IMR-90 (cell line): ENCODE measurements around the gene RIC8B.

Experiments used
- CEBPB ChIP-seq: IDR thresholded peaks from 2 replicates; pipeline ENCODE4 v1.6.1; 2012; ENCODE audit warnings: low read depth, low read length, improper control_type of control experiment
- POLR2A ChIP-seq: IDR thresholded peaks from 2 replicates; pipeline ENCODE4 v1.6.1; 2012; ENCODE audit warnings: mild to moderate bottlenecking, low read depth, low read length
- RAD21 ChIP-seq: IDR thresholded peaks from 2 replicates; pipeline ENCODE4 v1.6.1; 2012; ENCODE audit warnings: low read length, improper control_type of control experiment
- RFX5 ChIP-seq: IDR thresholded peaks from 2 replicates; pipeline ENCODE4 v1.8.0; 2012; ENCODE audit warnings: low read depth, mild to moderate bottlenecking, low read length, moderate library complexity
- SMC3 ChIP-seq: fragments of 150-350 bp; IDR thresholded peaks from 2 replicates; pipeline ENCODE4 v1.6.1; 2016; ENCODE audit warnings: low read depth, mild to moderate bottlenecking, antibody characterized with exemption, low read length, moderate library complexity
- TF ChIP-seq, protein P1 (sequence below): conservative IDR thresholded peaks from 2 replicates; pipeline ENCODE4 v1.5.1; 2012; ENCODE audit warnings: mild to moderate bottlenecking, low read depth, low read length, improper control_type of control experiment

DNA sequence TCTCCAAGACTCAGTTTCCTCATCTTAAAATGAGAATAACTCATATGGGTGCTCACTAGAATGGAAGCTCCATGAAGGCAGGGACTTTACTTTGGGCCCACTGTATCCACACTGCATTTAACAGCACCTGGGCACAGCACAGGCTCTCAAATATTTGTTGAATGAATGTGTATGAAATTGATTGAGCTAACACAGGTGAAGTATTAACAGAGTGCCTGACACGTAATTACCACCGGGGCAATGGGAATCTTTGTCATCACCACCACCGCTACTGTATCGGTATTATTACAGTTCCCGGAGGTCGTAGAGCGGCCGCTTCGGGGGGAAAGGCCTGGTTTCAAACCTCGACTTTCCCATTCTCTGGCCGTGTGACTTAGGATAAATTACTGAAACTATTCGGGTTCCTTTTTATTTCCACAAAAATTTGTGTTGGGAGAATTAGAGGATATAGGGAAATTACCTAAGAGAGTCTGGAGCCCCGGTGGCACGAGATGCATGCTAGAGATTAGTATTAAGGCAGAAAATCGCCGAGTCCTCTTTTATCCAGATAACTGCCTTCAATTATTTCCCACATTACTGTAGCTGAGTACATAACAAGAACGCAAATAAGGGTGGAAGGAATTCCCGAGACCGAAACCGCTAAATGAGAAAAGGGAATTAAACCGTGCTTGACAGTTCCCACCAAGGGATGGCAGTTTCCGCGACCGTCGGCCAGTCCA, 1.0 kb upstream of the RIC8B start:
- TF ChIP-seq CEBPB (no peak), RAD21 (no peak), RFX5 (no peak), POLR2A (no peak), SMC3 (no peak)
- TF ChIP-seq, protein P1, sequence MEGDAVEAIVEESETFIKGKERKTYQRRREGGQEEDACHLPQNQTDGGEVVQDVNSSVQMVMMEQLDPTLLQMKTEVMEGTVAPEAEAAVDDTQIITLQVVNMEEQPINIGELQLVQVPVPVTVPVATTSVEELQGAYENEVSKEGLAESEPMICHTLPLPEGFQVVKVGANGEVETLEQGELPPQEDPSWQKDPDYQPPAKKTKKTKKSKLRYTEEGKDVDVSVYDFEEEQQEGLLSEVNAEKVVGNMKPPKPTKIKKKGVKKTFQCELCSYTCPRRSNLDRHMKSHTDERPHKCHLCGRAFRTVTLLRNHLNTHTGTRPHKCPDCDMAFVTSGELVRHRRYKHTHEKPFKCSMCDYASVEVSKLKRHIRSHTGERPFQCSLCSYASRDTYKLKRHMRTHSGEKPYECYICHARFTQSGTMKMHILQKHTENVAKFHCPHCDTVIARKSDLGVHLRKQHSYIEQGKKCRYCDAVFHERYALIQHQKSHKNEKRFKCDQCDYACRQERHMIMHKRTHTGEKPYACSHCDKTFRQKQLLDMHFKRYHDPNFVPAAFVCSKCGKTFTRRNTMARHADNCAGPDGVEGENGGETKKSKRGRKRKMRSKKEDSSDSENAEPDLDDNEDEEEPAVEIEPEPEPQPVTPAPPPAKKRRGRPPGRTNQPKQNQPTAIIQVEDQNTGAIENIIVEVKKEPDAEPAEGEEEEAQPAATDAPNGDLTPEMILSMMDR: no peak
